HEK293 (cell line): ENCODE measurements around the gene CRTAC1.

ENCODE experiments used
- BCL6B ChIP-seq: fragments of 450-650 bp; formaldehyde crosslinking; IDR thresholded peaks from 2 replicates; pipeline ENCODE4 v1.5.1; 2017; ENCODE audit warnings: missing biosample characterization, missing genetic modification characterization
- EGR2 ChIP-seq: fragments of 450-650 bp; formaldehyde crosslinking; IDR thresholded peaks from 2 replicates; pipeline ENCODE4 v1.5.1; 2016; ENCODE audit warnings: low read depth, missing biosample characterization, missing genetic modification characterization
- GLIS1 ChIP-seq: fragments of 450-650 bp; formaldehyde crosslinking; IDR thresholded peaks from 2 replicates; pipeline ENCODE4 v1.5.1; 2016; ENCODE audit warnings: missing biosample characterization, missing genetic modification characterization
- KLF17 ChIP-seq: fragments of 450-650 bp; formaldehyde crosslinking; IDR thresholded peaks from 2 replicates; pipeline ENCODE4 v1.5.1; 2016; ENCODE audit warnings: missing biosample characterization, missing genetic modification characterization
- OSR2 ChIP-seq: fragments of 450-650 bp; formaldehyde crosslinking; IDR thresholded peaks from 2 replicates; pipeline ENCODE4 v1.5.1; 2016; ENCODE audit warnings: missing biosample characterization, missing genetic modification characterization
- PRDM6 ChIP-seq: fragments of 450-650 bp; formaldehyde crosslinking; IDR thresholded peaks from 2 replicates; pipeline ENCODE4 v1.5.1; 2017; ENCODE audit warnings: missing biosample characterization, missing genetic modification characterization
- REST ChIP-seq: fragments of 450-650 bp; formaldehyde crosslinking; IDR thresholded peaks from 2 replicates; pipeline ENCODE4 v1.5.1; 2016; ENCODE audit warnings: missing biosample characterization, missing genetic modification characterization
- ZNF112 ChIP-seq: fragments of 450-650 bp; formaldehyde crosslinking; IDR thresholded peaks from 2 replicates; pipeline ENCODE4 v1.5.0; 2017; ENCODE audit warnings: missing biosample characterization, missing genetic modification characterization
- ZNF114 ChIP-seq: fragments of 450-650 bp; formaldehyde crosslinking; IDR thresholded peaks from 2 replicates; pipeline ENCODE4 v1.5.0; 2017; ENCODE audit warnings: missing biosample characterization, missing genetic modification characterization
- ZNF146 ChIP-seq: fragments of 450-650 bp; formaldehyde crosslinking; IDR thresholded peaks from 2 replicates; pipeline ENCODE4 v1.5.1; 2016; ENCODE audit warnings: missing biosample characterization, missing genetic modification characterization
- ZNF214 ChIP-seq: fragments of 450-650 bp; formaldehyde crosslinking; IDR thresholded peaks from 2 replicates; pipeline ENCODE4 v1.5.1; 2017; ENCODE audit warnings: missing biosample characterization, mild to moderate bottlenecking, missing genetic modification characterization, borderline replicate concordance
- ZNF529 ChIP-seq: fragments of 450-650 bp; formaldehyde crosslinking; IDR thresholded peaks from 2 replicates; pipeline ENCODE4 v1.5.1; 2017; ENCODE audit warnings: missing genetic modification characterization, missing biosample characterization; ENCODE audit not compliant: insufficient replicate concordance
- ZNF561 ChIP-seq: fragments of 450-650 bp; IDR thresholded peaks from 2 replicates; pipeline ENCODE4 v1.5.1; 2018; ENCODE audit warnings: missing biosample characterization, missing genetic modification characterization, borderline replicate concordance
- ZNF677 ChIP-seq: fragments of 450-650 bp; IDR thresholded peaks from 2 replicates; pipeline ENCODE4 v1.5.0; 2018; ENCODE audit warnings: missing biosample characterization, mild to moderate bottlenecking, missing genetic modification characterization, moderate library complexity
- ZNF777 ChIP-seq: fragments of 450-650 bp; formaldehyde crosslinking; IDR thresholded peaks from 2 replicates; pipeline ENCODE4 v1.5.1; 2017; ENCODE audit warnings: missing biosample characterization, missing genetic modification characterization, borderline replicate concordance
- ZSCAN23 ChIP-seq: fragments of 450-650 bp; formaldehyde crosslinking; IDR thresholded peaks from 2 replicates; pipeline ENCODE4 v1.5.1; 2016; ENCODE audit warnings: missing biosample characterization, missing genetic modification characterization
- TF ChIP-seq, protein P1 (sequence below): fragments of 450-650 bp; formaldehyde crosslinking; IDR thresholded peaks from 2 replicates; pipeline ENCODE4 v1.5.1; 2016; ENCODE audit warnings: missing biosample characterization, missing genetic modification characterization, low read depth
- TF ChIP-seq, protein P2 (sequence below): fragments of 450-650 bp; formaldehyde crosslinking; IDR thresholded peaks from 2 replicates; pipeline ENCODE4 v1.5.1; 2016; ENCODE audit warnings: missing biosample characterization, missing genetic modification characterization
- TF ChIP-seq, protein P3 (sequence below): fragments of 450-650 bp; formaldehyde crosslinking; IDR thresholded peaks from 2 replicates; pipeline ENCODE4 v1.5.1; 2016; ENCODE audit warnings: missing biosample characterization, missing genetic modification characterization
- TF ChIP-seq, protein P4 (sequence below): fragments of 450-650 bp; formaldehyde crosslinking; IDR thresholded peaks from 2 replicates; pipeline ENCODE4 v1.5.1; 2016; ENCODE audit warnings: missing biosample characterization, missing genetic modification characterization

CRTAC1 gene

DNA sequence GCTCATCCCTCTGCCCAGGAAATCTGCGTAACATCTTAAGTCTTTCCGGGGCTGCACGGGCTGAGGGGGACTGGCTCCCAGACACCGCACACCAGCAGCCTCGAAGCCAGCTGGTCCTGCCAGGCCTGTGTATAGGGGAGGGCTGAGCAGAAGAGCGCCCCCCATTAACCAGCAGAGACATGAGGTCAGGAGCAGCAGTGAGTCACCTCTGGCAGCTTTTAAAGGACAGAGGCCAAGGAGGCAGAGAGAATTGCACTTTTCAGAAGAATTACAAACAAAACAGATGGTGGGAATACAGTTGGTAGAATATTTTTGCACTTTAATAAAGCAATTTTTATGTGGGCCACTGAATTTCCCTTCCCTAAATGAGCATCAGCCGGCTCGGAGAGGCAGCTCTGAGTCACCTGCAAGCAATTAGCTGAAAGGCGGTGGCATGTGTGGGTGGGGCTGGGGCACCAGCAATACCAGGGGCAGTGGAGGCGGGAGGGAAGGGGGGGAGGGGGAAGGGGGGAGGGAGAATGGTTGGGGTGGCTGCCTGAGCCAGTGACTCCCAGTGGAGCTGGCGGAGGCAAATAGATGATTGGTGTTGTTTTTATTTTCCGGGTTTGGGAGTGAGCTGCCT lies 141.7 kb downstream of the CRTAC1 start (continued):
- TF ChIP-seq KLF17 (tag by site-specific recombination) (no peak), GLIS1 (tag by site-specific recombination) (peak; percentile 8; the same call in 1 of the 2 replicates), ZNF677 (tag by site-specific recombination) (no peak), ZNF114 (tag by site-specific recombination) (no peak), OSR2 (tag by site-specific recombination) (peak; percentile 44; the same call in 1 of the 2 replicates), ZNF146 (tag by site-specific recombination) (no peak), REST (tag by site-specific recombination) (no peak), ZSCAN23 (tag by site-specific recombination) (no peak), EGR2 (tag by site-specific recombination) (peak; percentile 71), ZNF529 (tag by site-specific recombination) (no peak), ZNF112 (tag by site-specific recombination) (no peak), ZNF214 (tag by site-specific recombination) (no peak), PRDM6 (peak; percentile 89), ZNF561 (tag by site-specific recombination) (0 out of 2 replicates have a peak, but pooled peaks have one; percentile 31), BCL6B (tag by site-specific recombination) (no peak), ZNF777 (no peak)
- TF ChIP-seq, protein P1, sequence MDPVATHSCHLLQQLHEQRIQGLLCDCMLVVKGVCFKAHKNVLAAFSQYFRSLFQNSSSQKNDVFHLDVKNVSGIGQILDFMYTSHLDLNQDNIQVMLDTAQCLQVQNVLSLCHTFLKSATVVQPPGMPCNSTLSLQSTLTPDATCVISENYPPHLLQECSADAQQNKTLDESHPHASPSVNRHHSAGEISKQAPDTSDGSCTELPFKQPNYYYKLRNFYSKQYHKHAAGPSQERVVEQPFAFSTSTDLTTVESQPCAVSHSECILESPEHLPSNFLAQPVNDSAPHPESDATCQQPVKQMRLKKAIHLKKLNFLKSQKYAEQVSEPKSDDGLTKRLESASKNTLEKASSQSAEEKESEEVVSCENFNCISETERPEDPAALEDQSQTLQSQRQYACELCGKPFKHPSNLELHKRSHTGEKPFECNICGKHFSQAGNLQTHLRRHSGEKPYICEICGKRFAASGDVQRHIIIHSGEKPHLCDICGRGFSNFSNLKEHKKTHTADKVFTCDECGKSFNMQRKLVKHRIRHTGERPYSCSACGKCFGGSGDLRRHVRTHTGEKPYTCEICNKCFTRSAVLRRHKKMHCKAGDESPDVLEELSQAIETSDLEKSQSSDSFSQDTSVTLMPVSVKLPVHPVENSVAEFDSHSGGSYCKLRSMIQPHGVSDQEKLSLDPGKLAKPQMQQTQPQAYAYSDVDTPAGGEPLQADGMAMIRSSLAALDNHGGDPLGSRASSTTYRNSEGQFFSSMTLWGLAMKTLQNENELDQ = no peak
- TF ChIP-seq, protein P2, sequence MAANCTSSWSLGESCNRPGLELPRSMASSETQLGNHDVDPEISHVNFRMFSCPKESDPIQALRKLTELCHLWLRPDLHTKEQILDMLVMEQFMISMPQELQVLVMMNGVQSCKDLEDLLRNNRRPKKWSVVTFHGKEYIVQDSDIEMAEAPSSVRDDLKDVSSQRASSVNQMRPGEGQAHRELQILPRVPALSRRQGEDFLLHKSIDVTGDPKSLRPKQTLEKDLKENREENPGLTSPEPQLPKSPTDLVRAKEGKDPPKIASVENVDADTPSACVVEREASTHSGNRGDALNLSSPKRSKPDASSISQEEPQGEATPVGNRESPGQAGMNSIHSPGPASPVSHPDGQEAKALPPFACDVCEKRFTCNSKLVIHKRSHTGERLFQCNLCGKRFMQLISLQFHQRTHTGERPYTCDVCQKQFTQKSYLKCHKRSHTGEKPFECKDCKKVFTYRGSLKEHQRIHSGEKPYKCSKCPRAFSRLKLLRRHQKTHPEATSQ (tag by site-specific recombination) = no peak
- TF ChIP-seq, protein P3, sequence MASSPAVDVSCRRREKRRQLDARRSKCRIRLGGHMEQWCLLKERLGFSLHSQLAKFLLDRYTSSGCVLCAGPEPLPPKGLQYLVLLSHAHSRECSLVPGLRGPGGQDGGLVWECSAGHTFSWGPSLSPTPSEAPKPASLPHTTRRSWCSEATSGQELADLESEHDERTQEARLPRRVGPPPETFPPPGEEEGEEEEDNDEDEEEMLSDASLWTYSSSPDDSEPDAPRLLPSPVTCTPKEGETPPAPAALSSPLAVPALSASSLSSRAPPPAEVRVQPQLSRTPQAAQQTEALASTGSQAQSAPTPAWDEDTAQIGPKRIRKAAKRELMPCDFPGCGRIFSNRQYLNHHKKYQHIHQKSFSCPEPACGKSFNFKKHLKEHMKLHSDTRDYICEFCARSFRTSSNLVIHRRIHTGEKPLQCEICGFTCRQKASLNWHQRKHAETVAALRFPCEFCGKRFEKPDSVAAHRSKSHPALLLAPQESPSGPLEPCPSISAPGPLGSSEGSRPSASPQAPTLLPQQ (tag by site-specific recombination) = no peak
- TF ChIP-seq, protein P4, sequence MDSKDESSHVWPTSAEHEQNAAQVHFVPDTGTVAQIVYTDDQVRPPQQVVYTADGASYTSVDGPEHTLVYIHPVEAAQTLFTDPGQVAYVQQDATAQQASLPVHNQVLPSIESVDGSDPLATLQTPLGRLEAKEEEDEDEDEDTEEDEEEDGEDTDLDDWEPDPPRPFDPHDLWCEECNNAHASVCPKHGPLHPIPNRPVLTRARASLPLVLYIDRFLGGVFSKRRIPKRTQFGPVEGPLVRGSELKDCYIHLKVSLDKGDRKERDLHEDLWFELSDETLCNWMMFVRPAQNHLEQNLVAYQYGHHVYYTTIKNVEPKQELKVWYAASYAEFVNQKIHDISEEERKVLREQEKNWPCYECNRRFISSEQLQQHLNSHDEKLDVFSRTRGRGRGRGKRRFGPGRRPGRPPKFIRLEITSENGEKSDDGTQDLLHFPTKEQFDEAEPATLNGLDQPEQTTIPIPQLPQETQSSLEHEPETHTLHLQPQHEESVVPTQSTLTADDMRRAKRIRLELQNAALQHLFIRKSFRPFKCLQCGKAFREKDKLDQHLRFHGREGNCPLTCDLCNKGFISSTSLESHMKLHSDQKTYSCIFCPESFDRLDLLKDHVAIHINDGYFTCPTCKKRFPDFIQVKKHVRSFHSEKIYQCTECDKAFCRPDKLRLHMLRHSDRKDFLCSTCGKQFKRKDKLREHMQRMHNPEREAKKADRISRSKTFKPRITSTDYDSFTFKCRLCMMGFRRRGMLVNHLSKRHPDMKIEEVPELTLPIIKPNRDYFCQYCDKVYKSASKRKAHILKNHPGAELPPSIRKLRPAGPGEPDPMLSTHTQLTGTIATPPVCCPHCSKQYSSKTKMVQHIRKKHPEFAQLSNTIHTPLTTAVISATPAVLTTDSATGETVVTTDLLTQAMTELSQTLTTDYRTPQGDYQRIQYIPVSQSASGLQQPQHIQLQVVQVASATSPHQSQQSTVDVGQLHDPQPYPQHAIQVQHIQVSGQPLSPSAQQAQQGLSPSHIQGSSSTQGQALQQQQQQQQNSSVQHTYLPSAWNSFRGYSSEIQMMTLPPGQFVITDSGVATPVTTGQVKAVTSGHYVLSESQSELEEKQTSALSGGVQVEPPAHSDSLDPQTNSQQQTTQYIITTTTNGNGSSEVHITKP (tag by site-specific recombination) = 0 out of 2 replicates have a peak, but pooled peaks have one; percentile 9
